T-helper 17 cell (primary cell): ENCODE measurements around the gene RLF. TPM values are rescaled to one million over a fixed set of nuclear protein-coding genes. Genes with fewer than 3 reads are reported as not detected.

Experiments used
- ATAC-seq: fragments of 150-1000 bp; cut with Tn5 transposase; 2 replicates; pipeline ENCODE4 v1.10.0; 2021; ENCODE audit warnings: mild to moderate bottlenecking, moderate library complexity
- DNase-seq, 3 donors: peaks; one replicate each; pipeline versions ENCODE4 v3.0.0 to v3.0.0-alpha.2; 2020 to 2021
- H3K9me3 ChIP-seq: one replicate; pipeline ENCODE4 v1.7.0; 2013; ENCODE audit warnings: low read length, mild to moderate bottlenecking; ENCODE audit not compliant: control insufficient read depth, poor library complexity, severe bottlenecking
- H3K27ac Mint-ChIP-seq: one replicate; pipeline ENCODE4 v1.8.0; 2022; ENCODE audit warnings: mild to moderate bottlenecking, moderate library complexity, mixed read lengths
- H3K27me3 Mint-ChIP-seq: one replicate; pipeline ENCODE4 v1.8.0; 2022; ENCODE audit warnings: mixed read lengths
- H3K36me3 Mint-ChIP-seq: one replicate; pipeline ENCODE4 v1.8.0; 2022; ENCODE audit warnings: low read depth, mixed read lengths
- H3K4me1 Mint-ChIP-seq: one replicate; pipeline ENCODE4 v1.8.0; 2022; ENCODE audit warnings: mild to moderate bottlenecking, mixed read lengths
- H3K4me3 Mint-ChIP-seq: one replicate; pipeline ENCODE4 v1.8.0; 2022; ENCODE audit warnings: mild to moderate bottlenecking, moderate library complexity, mixed read lengths
- total RNA-seq, 4 donors: library from RNA in 2 of 4; stranded (reverse) in 2 of 4; gene quantifications; one replicate each; pipeline ENCODE4 v1.2.3 and lab custom pipeline; 2022 to 2026

Gene RLF
- total RNA-seq, 2 donors from 2014 or later = 24.7 to 30.7 TPM

GRCh38 chr1:40276122-40276521 is 114.9 kb downstream of the RLF start:
- ATAC-seq (no peak), DNase-seq (no peak)
- H3K27me3 Mint-ChIP-seq = no peaks in the 10 kb centered on the region
- H3K36me3 Mint-ChIP-seq = peaks cover 14% of the 10 kb centered on the region
- no peak overlapping the region for H3K4me3 Mint-ChIP-seq
- H3K9me3 ChIP-seq = no peaks in the 10 kb centered on the region
- no peak overlapping the region for H3K27ac Mint-ChIP-seq
- H3K4me1 Mint-ChIP-seq = peaks cover 13% of the 10 kb centered on the region

DNA sequence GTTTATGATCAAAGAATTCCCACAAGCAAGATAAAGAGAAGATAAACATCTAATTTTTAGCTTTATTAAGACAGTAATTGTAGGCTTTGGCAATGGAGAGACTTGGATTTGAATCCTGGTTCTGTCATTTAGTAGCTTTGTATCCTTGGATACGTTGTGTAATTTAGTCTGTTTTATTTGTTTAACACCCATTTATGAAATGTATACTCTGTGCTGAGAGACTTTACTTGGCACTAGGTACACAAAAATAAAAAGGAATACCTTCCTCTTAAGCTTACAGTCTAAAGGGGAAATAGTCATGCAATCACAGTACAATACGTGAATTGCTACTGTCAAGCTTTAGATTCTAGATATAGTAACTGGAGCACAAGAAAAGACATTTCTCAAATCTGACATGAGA is 120.7 kb downstream of the RLF start:
- Mint-ChIP-seq H3K4me1 (peaks cover 8% of the 10 kb centered on the region), H3K27me3 (no peaks in the 10 kb centered on the region), H3K36me3 (peaks cover 3% of the 10 kb centered on the region), H3K4me3 (no peak overlapping the region), H3K27ac (no peak overlapping the region)
- no peaks in the 10 kb centered on the region for H3K9me3 ChIP-seq
- DNase-seq (no peak), ATAC-seq (no peak)

Other genes with a start within 250 kb of the RLF start
- gene MFSD2A, start 206.2 kb upstream of the RLF start, total RNA-seq = 1 to 10 TPM; 4.6 to 5.5 TPM
- 100 to 1,000 TPM; 244 to 273 TPM for gene CAP1, start 120.7 kb upstream of the RLF start, total RNA-seq
- 10 to 100 TPM; 39.7 to 41.3 TPM for gene PPT1, start 64.1 kb upstream of the RLF start, total RNA-seq
- not detected for gene TMCO2, start 86.5 kb downstream of the RLF start, total RNA-seq
- 10 to 100 TPM in 1 of 2 donors, 1 to 10 TPM in 1; 9.0 to 14.3 TPM for gene ZMPSTE24, start 96.8 kb downstream of the RLF start, total RNA-seq
- 1 to 10 TPM; 2.6 to 4.3 TPM for gene COL9A2, start 155.9 kb downstream of the RLF start, total RNA-seq
- gene SMAP2, start 212.3 kb downstream of the RLF start, total RNA-seq = 100 to 1,000 TPM; 155 to 169 TPM